LHCN-M2 (cell line): ENCODE results near the gene PEAK3. TPM values are rescaled to one million over a fixed set of nuclear protein-coding genes. Genes with fewer than 3 reads are reported as not detected.

ENCODE experiments used
- DNase-seq: peaks from one replicate; pipeline ENCODE4 v3.0.0-alpha.2; 2012; ENCODE audit warnings: low read depth
- polyA plus RNA-seq: library from polyadenylated mRNA; unstranded; fragments of >200 nt; gene quantifications from one replicate; pipeline ENCODE4 v1.2.1, GENCODE V29; 2012; ENCODE audit warnings: missing spikeins
- total RNA-seq: library from RNA; depleted of rRNA; stranded (reverse); fragments of >200 nt; gene quantifications from 2 replicates; pipeline ENCODE4 v1.2.3, GENCODE V29; 2014; rRNA removed

The PEAK3 gene
- total RNA-seq: 0.19 and 0.63 TPM in 2 replicates
- polyA plus RNA-seq: 0.28 TPM

- DNase-seq: peak; percentile 40
Measured at GRCh38 chr19:2282062-2282861, at the start of gene PEAK3. Gene PEAK3 (minus strand): TSS chr19:2282175. CDS start chr19:2280931, 1,244 bp downstream.

- no peak for DNase-seq
Measured at GRCh38 chr19:2330632-2331284, 48.8 kb upstream of the PEAK3 start.

- DNase-seq: no peak
Measured at GRCh38 chr19:2330255-2330631, 48.3 kb upstream of the PEAK3 start.

GRCh38 chr19:2329501-2329916, 47.5 kb upstream of the PEAK3 start:
- no peak for DNase-seq

- no peak for DNase-seq
Measured at GRCh38 chr19:2329149-2329478, 47.1 kb upstream of the PEAK3 start.

GRCh38 chr19:2328401-2329148, 46.6 kb upstream of the PEAK3 start, which contains the start of the genes LSM7 and SPPL2B:
Gene LSM7 (minus strand): TSS chr19:2328586. CDS start chr19:2328566, 20 bp downstream.
Gene SPPL2B (plus strand): TSS chr19:2328684. CDS start chr19:2328710, 26 bp downstream.
- peak; percentile 85 for DNase-seq

- DNase-seq: peak; percentile 74
Measured at GRCh38 chr19:2327773-2328400, 45.9 kb upstream of the PEAK3 start.

- DNase-seq: no peak
Measured at GRCh38 chr19:2326699-2327360, 44.9 kb upstream of the PEAK3 start.

- DNase-seq: no peak
Measured at GRCh38 chr19:2325281-2326046, 43.5 kb upstream of the PEAK3 start.

GRCh38 chr19:2324220-2324948, 42.4 kb upstream of the PEAK3 start:
- no peak for DNase-seq

- no peak for DNase-seq
Measured at GRCh38 chr19:2323707-2324106, 41.7 kb upstream of the PEAK3 start.

GRCh38 chr19:2321565-2322283, 39.7 kb upstream of the PEAK3 start:
- no peak for DNase-seq

- DNase-seq: no peak
Measured at GRCh38 chr19:2320939-2321338, 39.0 kb upstream of the PEAK3 start.

- DNase-seq: no peak
Measured at GRCh38 chr19:2320049-2320448, 38.1 kb upstream of the PEAK3 start.

- DNase-seq: no peak
Measured at GRCh38 chr19:2319551-2319950, 37.6 kb upstream of the PEAK3 start.

- no peak for DNase-seq
Measured at GRCh38 chr19:2318923-2319322, 36.9 kb upstream of the PEAK3 start.

GRCh38 chr19:2317756-2318155, 35.8 kb upstream of the PEAK3 start:
- DNase-seq: no peak

- DNase-seq: no peak
Measured at GRCh38 chr19:2317300-2317699, 35.3 kb upstream of the PEAK3 start.

GRCh38 chr19:2315818-2316353, 33.9 kb upstream of the PEAK3 start:
- DNase-seq: peak; percentile 57
